Measurements from ENCODE around the gene ITFG2.

- TF ChIP-seq CTCF (IDR thresholded peaks at IDR 0.05; ENCODE audit: borderline replicate concordance, extremely low read depth, low read length, poor library complexity, severe bottlenecking) (no peak), EZH2 (IDR thresholded peaks at IDR 0.05; ENCODE audit: borderline replicate concordance, low read depth, low read length, severe bottlenecking) (no peak)
Observed at GRCh38 chr12:2864198-2864597, 51.7 kb downstream of the ITFG2 start.

All from DND-41 (cell line).